PFSK-1 (cell line): ENCODE data around the gene AUH.

Experiments
- POLR2AphosphoS5 ChIP-seq: IDR thresholded peaks from 2 replicates; pipeline ENCODE4 v1.6.1; 2012; ENCODE audit warnings: low read depth, mild to moderate bottlenecking, control low read depth, low read length, moderate library complexity
- TAF1 ChIP-seq: IDR thresholded peaks from 2 replicates; pipeline ENCODE4 v1.6.1; 2012; ENCODE audit warnings: low read length, control low read depth, borderline replicate concordance; ENCODE audit not compliant: insufficient read depth

DNA sequence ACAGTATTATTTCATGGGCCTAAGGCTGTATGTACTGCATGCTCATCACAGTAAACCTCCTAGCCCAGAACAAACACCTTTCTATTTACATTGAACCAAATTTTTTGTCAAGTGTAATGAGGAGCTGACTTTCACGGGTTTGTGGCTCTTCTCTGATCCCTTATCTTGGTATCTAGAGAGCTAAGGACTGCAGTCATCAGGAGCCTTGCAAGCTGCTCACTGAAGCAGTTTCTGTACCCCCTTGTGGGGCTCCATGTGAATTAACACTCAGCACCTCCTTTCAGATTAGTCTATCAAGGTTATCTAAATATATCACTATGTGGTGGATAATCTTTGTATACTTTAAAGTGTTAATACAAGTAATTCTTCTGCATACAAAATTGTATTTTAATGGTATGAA is 108.2 kb downstream of the AUH start:
- no peak for TF ChIP-seq TAF1
- TF ChIP-seq POLR2AphosphoS5 = no peak
